Neural progenitor cell (in vitro differentiated cells): ENCODE results near the gene DIP2A. TPM values are rescaled to one million over a fixed set of nuclear protein-coding genes. Genes with fewer than 3 reads are reported as not detected.

Experiments used
- DNase-seq: peaks from one replicate; pipeline ENCODE4 v3.0.0-alpha.2; 2016; ENCODE audit warnings: low spot score
- H2AFZ ChIP-seq: fragments of 200-600 bp; sonication (generic); replicated peaks from 2 replicates; pipeline ENCODE4 v1.6.1; 2016; ENCODE audit warnings: antibody characterized with exemption
- H3F3A ChIP-seq: fragments of 200-600 bp; sonication (generic); 2 replicates; pipeline ENCODE4 v1.6.1; 2016; ENCODE audit warnings: antibody characterized with exemption, low read depth
- H3K27ac ChIP-seq: fragments of 200-600 bp; sonication (generic); 2 replicates; pipeline ENCODE4 v1.5.1; 2016; ENCODE audit warnings: mild to moderate bottlenecking
- H3K27me3 ChIP-seq: fragments of 200-600 bp; sonication (generic); 2 replicates; pipeline ENCODE4 v1.6.1; 2016; ENCODE audit warnings: mild to moderate bottlenecking, moderate library complexity
- H3K36me3 ChIP-seq: fragments of 200-600 bp; sonication (generic); 2 replicates; pipeline ENCODE4 v1.5.1; 2016
- H3K4me1 ChIP-seq: fragments of 200-600 bp; sonication (generic); 2 replicates; pipeline ENCODE4 v1.6.1; 2016; ENCODE audit warnings: mixed run types
- H3K4me2 ChIP-seq: fragments of 200-600 bp; sonication (generic); 2 replicates; pipeline ENCODE4 v1.6.1; 2016
- H3K4me3 ChIP-seq: fragments of 200-600 bp; sonication (generic); 2 replicates; pipeline ENCODE4 v1.5.1; 2016
- H3K79me2 ChIP-seq: fragments of 200-600 bp; sonication (generic); 2 replicates; pipeline ENCODE4 v1.6.1; 2016; ENCODE audit warnings: low read depth
- H3K9ac ChIP-seq: fragments of 200-600 bp; sonication (generic); 2 replicates; pipeline ENCODE4 v1.6.1; 2016
- H3K9me3 ChIP-seq: fragments of 200-600 bp; sonication (generic); 2 replicates; pipeline ENCODE4 v1.5.1; 2016; ENCODE audit warnings: low read depth
- H4K20me1 ChIP-seq: fragments of 200-600 bp; sonication (generic); 2 replicates; pipeline ENCODE4 v1.6.1; 2016; ENCODE audit warnings: low read depth
- H3K27ac Mint-ChIP-seq: 3 replicates; pipeline ENCODE4 v1.8.0; 2021; ENCODE audit warnings: mixed read lengths
- H3K27me3 Mint-ChIP-seq: 2 replicates; pipeline ENCODE4 v1.8.0; 2022; ENCODE audit warnings: low read depth, mild to moderate bottlenecking, inconsistent platforms, moderate library complexity, mixed read lengths; ENCODE audit not compliant: insufficient read depth
- H3K36me3 Mint-ChIP-seq: 3 replicates; pipeline ENCODE4 v1.8.0; 2021; ENCODE audit warnings: mixed read lengths
- H3K4me1 Mint-ChIP-seq: 3 replicates; pipeline ENCODE4 v1.8.0; 2021; ENCODE audit warnings: mixed read lengths
- H3K4me3 Mint-ChIP-seq: 3 replicates; pipeline ENCODE4 v1.8.0; 2021; ENCODE audit warnings: mild to moderate bottlenecking, moderate library complexity, mixed read lengths
- H3K9me3 Mint-ChIP-seq: 3 replicates; pipeline ENCODE4 v1.8.0; 2020; ENCODE audit warnings: mixed read lengths
- EZH2 ChIP-seq: fragments of 200-600 bp; sonication (generic); IDR thresholded peaks from 2 replicates; pipeline ENCODE4 v1.6.1; 2017; ENCODE audit warnings: antibody characterized with exemption, mild to moderate bottlenecking, moderate library complexity
- EZH2phosphoT487 ChIP-seq: fragments of 200-600 bp; sonication (generic); IDR thresholded peaks from 2 replicates; pipeline ENCODE4 v1.6.1; 2017; ENCODE audit warnings: antibody characterized with exemption
- total RNA-seq: library from RNA; depleted of rRNA; stranded (reverse); fragments of >200 nt; gene quantifications from 2 replicates; pipeline ENCODE4 v1.2.3, GENCODE V29; 2015; ENCODE audit warnings: low replicate concordance
- TF ChIP-seq, protein P1 (sequence below): fragments of 200-600 bp; sonication (generic); IDR thresholded peaks from 2 replicates; pipeline ENCODE4 v1.5.1; 2017; ENCODE audit warnings: antibody characterized with exemption, mild to moderate bottlenecking

Gene DIP2A
- total RNA-seq, 1 donor from 2014 or later: 50.7 TPM

DNA sequence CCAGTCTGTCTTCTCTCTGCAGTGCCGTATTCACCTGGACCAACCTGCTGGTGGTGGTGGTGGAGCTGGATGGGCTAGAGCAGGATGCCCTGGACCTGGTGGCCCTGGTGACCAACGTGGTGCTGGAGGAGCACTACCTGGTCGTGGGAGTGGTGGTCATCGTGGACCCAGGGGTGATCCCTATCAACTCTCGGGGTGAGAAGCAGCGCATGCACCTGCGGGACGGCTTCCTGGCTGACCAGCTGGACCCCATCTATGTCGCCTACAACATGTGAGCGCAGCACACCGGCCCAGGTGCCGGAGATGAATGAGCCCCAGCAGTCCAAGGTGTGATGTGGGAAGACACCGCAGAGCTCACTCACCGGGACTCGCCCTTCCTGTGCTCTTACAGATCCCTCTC lies 108.7 kb downstream of the DIP2A start:
- Histone ChIP-seq H2AFZ (no peak overlapping the region), H3K4me3 (no peak overlapping the region), H3K9ac (no peak overlapping the region), H3K27me3 (no peaks in the 10 kb centered on the region), H4K20me1 (no peaks in the 10 kb centered on the region), H3K4me1 (no peaks in the 10 kb centered on the region), H3K79me2 (no peaks in the 10 kb centered on the region), H3K9me3 (no peaks in the 10 kb centered on the region), H3F3A (no peaks in the 10 kb centered on the region), H3K27ac (no peak overlapping the region), H3K36me3 (no peaks in the 10 kb centered on the region), H3K4me2 (no peak overlapping the region)
- Mint-ChIP-seq H3K4me1 (no peaks in the 10 kb centered on the region), H3K27ac (no peak overlapping the region), H3K27me3 (no peaks in the 10 kb centered on the region), H3K9me3 (peaks cover 16% of the 10 kb centered on the region), H3K36me3 (peaks cover 59% of the 10 kb centered on the region), H3K4me3 (no peak overlapping the region)
- no peak for TF ChIP-seq EZH2
- TF ChIP-seq, protein P1, sequence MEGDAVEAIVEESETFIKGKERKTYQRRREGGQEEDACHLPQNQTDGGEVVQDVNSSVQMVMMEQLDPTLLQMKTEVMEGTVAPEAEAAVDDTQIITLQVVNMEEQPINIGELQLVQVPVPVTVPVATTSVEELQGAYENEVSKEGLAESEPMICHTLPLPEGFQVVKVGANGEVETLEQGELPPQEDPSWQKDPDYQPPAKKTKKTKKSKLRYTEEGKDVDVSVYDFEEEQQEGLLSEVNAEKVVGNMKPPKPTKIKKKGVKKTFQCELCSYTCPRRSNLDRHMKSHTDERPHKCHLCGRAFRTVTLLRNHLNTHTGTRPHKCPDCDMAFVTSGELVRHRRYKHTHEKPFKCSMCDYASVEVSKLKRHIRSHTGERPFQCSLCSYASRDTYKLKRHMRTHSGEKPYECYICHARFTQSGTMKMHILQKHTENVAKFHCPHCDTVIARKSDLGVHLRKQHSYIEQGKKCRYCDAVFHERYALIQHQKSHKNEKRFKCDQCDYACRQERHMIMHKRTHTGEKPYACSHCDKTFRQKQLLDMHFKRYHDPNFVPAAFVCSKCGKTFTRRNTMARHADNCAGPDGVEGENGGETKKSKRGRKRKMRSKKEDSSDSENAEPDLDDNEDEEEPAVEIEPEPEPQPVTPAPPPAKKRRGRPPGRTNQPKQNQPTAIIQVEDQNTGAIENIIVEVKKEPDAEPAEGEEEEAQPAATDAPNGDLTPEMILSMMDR: no peak
- no peak for TF ChIP-seq EZH2phosphoT487
- no peak for DNase-seq

DNA sequence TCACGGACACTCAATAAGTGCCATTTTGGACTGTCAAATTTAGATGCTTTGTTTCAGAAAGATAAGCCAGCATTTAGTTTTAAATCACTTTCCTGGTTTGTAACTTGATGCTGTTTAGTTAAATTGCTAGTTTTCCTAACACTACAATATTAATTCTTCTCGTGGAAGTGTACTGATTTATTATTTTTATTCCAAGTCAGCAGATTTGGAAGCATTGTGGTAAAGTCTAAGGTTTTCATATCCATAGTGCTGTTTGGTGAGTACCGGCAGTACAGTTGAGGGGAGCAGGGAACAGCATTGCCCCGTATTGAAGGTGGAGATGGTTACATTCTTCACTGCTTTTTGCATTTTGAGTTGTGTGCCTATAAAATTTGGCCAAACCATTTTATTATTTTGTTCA lies 109.9 kb downstream of the DIP2A start:
- no peaks in the 10 kb centered on the region for H3K36me3 ChIP-seq
- TF ChIP-seq EZH2phosphoT487 (no peak), EZH2 (no peak)
- TF ChIP-seq, protein P1: no peak
- H3F3A ChIP-seq: no peaks in the 10 kb centered on the region
- Mint-ChIP-seq H3K27ac (no peak overlapping the region), H3K27me3 (no peaks in the 10 kb centered on the region), H3K9me3 (peaks cover 19% of the 10 kb centered on the region), H3K4me3 (no peak overlapping the region), H3K4me1 (no peaks in the 10 kb centered on the region), H3K36me3 (peaks cover 61% of the 10 kb centered on the region)
- H3K4me2 ChIP-seq: no peak overlapping the region
- H3K79me2 ChIP-seq: no peaks in the 10 kb centered on the region
- no peak overlapping the region for H3K9ac ChIP-seq
- H3K27me3 ChIP-seq: no peaks in the 10 kb centered on the region
- no peaks in the 10 kb centered on the region for H3K4me1 ChIP-seq
- no peak overlapping the region for H3K27ac ChIP-seq
- no peak for DNase-seq
- H3K9me3 ChIP-seq: no peaks in the 10 kb centered on the region
- no peaks in the 10 kb centered on the region for H4K20me1 ChIP-seq
- no peak overlapping the region for H3K4me3 ChIP-seq
- no peak overlapping the region for H2AFZ ChIP-seq

DNA sequence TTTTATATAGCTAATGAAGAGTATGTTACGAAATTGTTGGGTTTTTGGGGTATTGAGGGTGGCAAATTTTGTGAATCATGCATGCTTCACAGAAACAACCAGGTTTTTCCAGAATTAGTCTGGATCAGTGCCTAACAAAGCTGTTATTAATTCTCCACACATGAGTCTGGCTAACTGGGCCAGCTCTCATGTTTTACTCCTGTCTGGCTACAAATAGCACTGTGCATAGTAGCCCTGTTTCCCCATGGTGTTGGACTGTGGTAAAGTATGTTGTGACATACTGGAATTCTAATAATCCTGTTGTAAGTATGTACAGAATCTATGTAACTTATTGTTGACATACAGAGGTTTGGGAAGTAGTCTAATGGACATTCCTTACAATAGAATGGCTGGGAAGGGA lies 110.4 kb downstream of the DIP2A start:
- DNase-seq: no peak
- H3K4me3 ChIP-seq: no peak overlapping the region
- no peaks in the 10 kb centered on the region for H4K20me1 ChIP-seq
- Mint-ChIP-seq H3K4me3 (no peak overlapping the region), H3K9me3 (peaks cover 23% of the 10 kb centered on the region), H3K36me3 (peaks cover 66% of the 10 kb centered on the region), H3K27me3 (no peaks in the 10 kb centered on the region), H3K4me1 (no peaks in the 10 kb centered on the region), H3K27ac (no peak overlapping the region)
- TF ChIP-seq, protein P1: no peak
- no peak for TF ChIP-seq EZH2
- no peak for TF ChIP-seq EZH2phosphoT487
- H3K9me3 ChIP-seq: no peaks in the 10 kb centered on the region
- no peaks in the 10 kb centered on the region for H3K36me3 ChIP-seq
- no peak overlapping the region for H3K4me2 ChIP-seq
- no peaks in the 10 kb centered on the region for H3F3A ChIP-seq
- H3K27me3 ChIP-seq: no peaks in the 10 kb centered on the region
- H3K4me1 ChIP-seq: no peaks in the 10 kb centered on the region
- H3K27ac ChIP-seq: no peak overlapping the region
- H3K79me2 ChIP-seq: no peaks in the 10 kb centered on the region
- H2AFZ ChIP-seq: no peak overlapping the region
- no peak overlapping the region for H3K9ac ChIP-seq

DNA sequence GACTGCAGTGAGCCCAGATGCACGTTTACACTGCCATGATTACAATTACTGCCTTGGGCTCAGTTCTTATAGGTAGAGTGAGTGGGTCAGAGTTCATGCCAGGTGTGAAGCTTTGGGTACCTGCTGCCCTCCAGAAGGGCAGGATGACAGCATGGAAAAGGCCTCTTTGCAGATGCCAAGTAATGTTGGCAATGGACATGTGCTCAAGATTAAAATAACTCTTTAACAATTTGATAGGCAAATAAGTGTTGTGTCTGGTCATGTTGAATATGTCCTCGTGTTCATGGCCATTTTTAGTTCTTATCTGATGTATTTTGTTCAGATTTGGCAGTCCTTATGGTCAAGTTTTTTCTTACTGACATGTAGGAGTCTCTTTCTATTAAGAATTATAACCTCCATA lies 111.4 kb downstream of the DIP2A start:
- Histone ChIP-seq H3K27me3 (no peaks in the 10 kb centered on the region), H3K9ac (no peak overlapping the region), H3K79me2 (no peaks in the 10 kb centered on the region), H3K4me1 (no peaks in the 10 kb centered on the region), H4K20me1 (no peaks in the 10 kb centered on the region), H3K27ac (no peak overlapping the region), H3K9me3 (no peaks in the 10 kb centered on the region), H3K4me2 (no peak overlapping the region), H3K36me3 (no peaks in the 10 kb centered on the region), H3F3A (no peaks in the 10 kb centered on the region), H3K4me3 (no peak overlapping the region), H2AFZ (no peak overlapping the region)
- peaks cover 25% of the 10 kb centered on the region for H3K9me3 Mint-ChIP-seq
- H3K36me3 Mint-ChIP-seq: peaks cover 63% of the 10 kb centered on the region
- DNase-seq: no peak
- no peaks in the 10 kb centered on the region for H3K27me3 Mint-ChIP-seq
- no peak overlapping the region for H3K4me3 Mint-ChIP-seq
- H3K27ac Mint-ChIP-seq: no peak overlapping the region
- H3K4me1 Mint-ChIP-seq: no peaks in the 10 kb centered on the region
- no peak for TF ChIP-seq EZH2phosphoT487
- no peak for TF ChIP-seq EZH2
- TF ChIP-seq, protein P1: no peak
